IMR-90 (cell line): Measurements from ENCODE around the gene SH2D5.

Source experiments
- BHLHE40 ChIP-seq: fragments of 150-350 bp; IDR thresholded peaks from 2 replicates; pipeline ENCODE4 v1.6.1; 2016; ENCODE audit warnings: mild to moderate bottlenecking, low read depth, low read length
- CEBPB ChIP-seq: IDR thresholded peaks from 2 replicates; pipeline ENCODE4 v1.6.1; 2012; ENCODE audit warnings: low read depth, low read length, improper control_type of control experiment
- MAFK ChIP-seq: IDR thresholded peaks from 2 replicates; pipeline ENCODE4 v1.6.1; 2012; ENCODE audit warnings: low read depth, low read length, improper control_type of control experiment
- MAZ ChIP-seq: IDR thresholded peaks from 2 replicates; pipeline ENCODE4 v1.6.1; 2012; ENCODE audit warnings: low read depth, mild to moderate bottlenecking, low read length, improper control_type of control experiment, moderate library complexity, borderline replicate concordance
- POLR2A ChIP-seq: IDR thresholded peaks from 2 replicates; pipeline ENCODE4 v1.6.1; 2012; ENCODE audit warnings: mild to moderate bottlenecking, low read depth, low read length
- RFX5 ChIP-seq: IDR thresholded peaks from 2 replicates; pipeline ENCODE4 v1.8.0; 2012; ENCODE audit warnings: low read depth, mild to moderate bottlenecking, low read length, moderate library complexity
- USF2 ChIP-seq: fragments of 150-350 bp; IDR thresholded peaks from 2 replicates; pipeline ENCODE4 v1.6.1; 2017; ENCODE audit warnings: mild to moderate bottlenecking, antibody characterized with exemption, low read length, low read depth
- TF ChIP-seq, protein P1 (sequence below): conservative IDR thresholded peaks from 2 replicates; pipeline ENCODE4 v1.5.1; 2012; ENCODE audit warnings: mild to moderate bottlenecking, low read depth, low read length, improper control_type of control experiment
- TF ChIP-seq, protein P2 (sequence below): fragments of 150-350 bp; IDR thresholded peaks from 2 replicates; pipeline ENCODE4 v1.6.1; 2016; ENCODE audit warnings: low read depth, mild to moderate bottlenecking, low read length, moderate library complexity, borderline replicate concordance

DNA sequence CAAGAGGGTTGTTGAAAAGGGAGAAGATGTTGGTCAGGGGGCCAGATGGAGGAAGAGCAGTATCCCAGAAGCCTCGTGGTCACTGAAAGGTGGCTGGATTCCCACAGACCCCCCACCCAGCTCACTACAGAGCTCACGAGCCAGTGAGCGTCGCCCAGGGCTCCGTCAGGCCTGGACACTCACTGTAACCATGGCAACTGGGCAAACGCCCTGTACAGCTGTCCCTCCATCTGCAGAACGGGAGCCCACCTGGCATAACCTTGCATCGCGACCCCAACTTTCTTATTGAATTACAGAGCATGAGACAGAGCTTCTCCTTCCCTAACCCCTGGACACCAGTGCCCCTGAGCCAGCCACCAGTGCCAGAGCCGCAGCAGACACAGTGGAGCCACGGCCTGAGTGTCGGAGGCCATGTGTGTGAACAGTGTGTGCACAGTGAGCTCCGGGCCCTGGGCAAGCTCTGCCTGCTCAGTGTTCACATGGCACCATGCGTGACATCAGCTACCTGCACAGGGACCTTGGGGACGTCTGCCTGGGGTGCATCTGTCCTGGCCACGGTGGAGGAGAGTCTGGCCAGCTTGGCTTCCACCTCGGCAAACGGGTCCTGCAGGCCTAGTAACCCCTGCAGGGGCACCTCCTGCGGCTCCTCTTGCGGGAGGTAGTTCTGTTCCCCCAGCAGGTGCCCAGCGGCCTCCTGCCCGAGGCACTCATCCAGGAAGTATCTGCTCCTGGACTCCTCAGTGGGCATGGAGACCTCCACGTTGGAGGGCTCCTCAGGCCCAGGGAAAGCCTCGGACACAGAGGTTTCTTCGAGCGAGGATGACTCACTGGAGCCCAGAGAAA is 45.4 kb downstream of the SH2D5 start:
- TF ChIP-seq CEBPB = no peak
- TF ChIP-seq POLR2A = no peak
- TF ChIP-seq RFX5 = no peak
- TF ChIP-seq, protein P1, sequence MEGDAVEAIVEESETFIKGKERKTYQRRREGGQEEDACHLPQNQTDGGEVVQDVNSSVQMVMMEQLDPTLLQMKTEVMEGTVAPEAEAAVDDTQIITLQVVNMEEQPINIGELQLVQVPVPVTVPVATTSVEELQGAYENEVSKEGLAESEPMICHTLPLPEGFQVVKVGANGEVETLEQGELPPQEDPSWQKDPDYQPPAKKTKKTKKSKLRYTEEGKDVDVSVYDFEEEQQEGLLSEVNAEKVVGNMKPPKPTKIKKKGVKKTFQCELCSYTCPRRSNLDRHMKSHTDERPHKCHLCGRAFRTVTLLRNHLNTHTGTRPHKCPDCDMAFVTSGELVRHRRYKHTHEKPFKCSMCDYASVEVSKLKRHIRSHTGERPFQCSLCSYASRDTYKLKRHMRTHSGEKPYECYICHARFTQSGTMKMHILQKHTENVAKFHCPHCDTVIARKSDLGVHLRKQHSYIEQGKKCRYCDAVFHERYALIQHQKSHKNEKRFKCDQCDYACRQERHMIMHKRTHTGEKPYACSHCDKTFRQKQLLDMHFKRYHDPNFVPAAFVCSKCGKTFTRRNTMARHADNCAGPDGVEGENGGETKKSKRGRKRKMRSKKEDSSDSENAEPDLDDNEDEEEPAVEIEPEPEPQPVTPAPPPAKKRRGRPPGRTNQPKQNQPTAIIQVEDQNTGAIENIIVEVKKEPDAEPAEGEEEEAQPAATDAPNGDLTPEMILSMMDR = no peak
- TF ChIP-seq, protein P2, sequence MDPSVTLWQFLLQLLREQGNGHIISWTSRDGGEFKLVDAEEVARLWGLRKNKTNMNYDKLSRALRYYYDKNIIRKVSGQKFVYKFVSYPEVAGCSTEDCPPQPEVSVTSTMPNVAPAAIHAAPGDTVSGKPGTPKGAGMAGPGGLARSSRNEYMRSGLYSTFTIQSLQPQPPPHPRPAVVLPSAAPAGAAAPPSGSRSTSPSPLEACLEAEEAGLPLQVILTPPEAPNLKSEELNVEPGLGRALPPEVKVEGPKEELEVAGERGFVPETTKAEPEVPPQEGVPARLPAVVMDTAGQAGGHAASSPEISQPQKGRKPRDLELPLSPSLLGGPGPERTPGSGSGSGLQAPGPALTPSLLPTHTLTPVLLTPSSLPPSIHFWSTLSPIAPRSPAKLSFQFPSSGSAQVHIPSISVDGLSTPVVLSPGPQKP = no peak
- no peak for TF ChIP-seq BHLHE40
- TF ChIP-seq MAFK = no peak
- no peak for TF ChIP-seq MAZ
- no peak for TF ChIP-seq USF2
